Mucosa of descending colon (tissue), 3 donors: ENCODE data around the gene P2RY14. TPM values are rescaled to one million over a fixed set of nuclear protein-coding genes. Genes with fewer than 3 reads are reported as not detected.

Source experiments
- ATAC-seq: fragments of 200-7000 bp; cut with Tn5 transposase; one replicate; pipeline ENCODE4 v1.9.1; 2020; ENCODE audit warnings: mild to moderate bottlenecking, moderate library complexity
- DNase-seq, 3 donors: peaks; one replicate each; pipeline ENCODE4 v3.0.0-alpha.2; 2020
- H3K36me3 ChIP-seq: fragments of 200-600 bp; one replicate; pipeline ENCODE4 v1.8.0; 2021; ENCODE audit warnings: low read depth, mild to moderate bottlenecking
- H3K4me1 ChIP-seq: fragments of 200-600 bp; one replicate; pipeline ENCODE4 v1.8.0; 2021; ENCODE audit warnings: low read depth, mild to moderate bottlenecking
- H3K4me3 ChIP-seq: fragments of 200-600 bp; one replicate; pipeline ENCODE4 v1.8.0; 2021; ENCODE audit warnings: mild to moderate bottlenecking
- H3K9me3 ChIP-seq: fragments of 200-600 bp; one replicate; pipeline ENCODE4 v1.8.0; 2021; ENCODE audit warnings: mild to moderate bottlenecking
- intact Hi-C, 2 donors: fragments of 100-400 bp; cut with DNase I in 1 of 2; cut with micrococcal nuclease in 1 of 2; formaldehyde crosslinking; loops; one replicate each; pipeline versions ENCODE4 v1.11.0 to v1.11.1; 2022; cut with DNase I, micrococcal nuclease
- total RNA-seq, 3 donors: library from RNA; stranded (reverse); fragmentation: NEBNext Ultra II Directional in 2 of 3; extraction: Animal tissue kit (Norgen Biotek cat#: 25700) in 2 of 3; gene quantifications; one replicate each; pipeline versions ENCODE4 v1.2.1 to v1.2.4, GENCODE V29; 2021 to 2023
- TF ChIP-seq, protein P1 (sequence below): fragments of 200-600 bp; IDR thresholded peaks from one replicate; pipeline ENCODE4 v1.8.0; 2022; ENCODE audit warnings: antibody characterized with exemption, mild to moderate bottlenecking
- donor health status: DM: no; HTN: no; CAD: no; lungs with moderate emphysema.
- donor health status: DM: no; HTN: no; CAD: no.
- donor health status: DM: no; HTN: yes; CAD: no.

Gene P2RY14
- total RNA-seq, 3 donors from 2014 or later = 3.9 to 18.2 (median 4.4) TPM

DNA sequence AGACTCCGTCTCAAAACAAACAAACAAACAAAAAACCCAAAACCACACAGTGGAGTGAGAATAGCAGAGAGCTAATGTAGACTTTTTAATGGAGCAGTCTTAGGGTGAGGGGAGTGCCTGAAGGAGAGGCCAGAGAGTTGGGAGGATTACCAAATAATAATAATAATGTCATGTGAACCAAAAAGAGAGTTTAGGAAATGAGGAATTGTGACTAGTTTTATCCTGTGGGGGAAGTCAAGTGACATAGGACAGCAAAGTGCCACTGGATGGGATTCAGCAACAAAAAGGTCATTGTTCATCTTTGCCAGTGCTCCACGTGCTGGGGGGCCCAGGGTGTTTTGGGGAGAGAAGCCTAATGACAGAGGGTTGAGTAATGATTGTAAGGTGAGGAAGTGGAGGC lies 25.4 kb upstream of the P2RY14 start:
- Histone ChIP-seq H3K4me3 (no peak overlapping the region), H3K9me3 (no peaks in the 10 kb centered on the region), H3K36me3 (no peaks in the 10 kb centered on the region), H3K4me1 (no peaks in the 10 kb centered on the region)
- intact Hi-C loops = no loop called here
- TF ChIP-seq, protein P1, sequence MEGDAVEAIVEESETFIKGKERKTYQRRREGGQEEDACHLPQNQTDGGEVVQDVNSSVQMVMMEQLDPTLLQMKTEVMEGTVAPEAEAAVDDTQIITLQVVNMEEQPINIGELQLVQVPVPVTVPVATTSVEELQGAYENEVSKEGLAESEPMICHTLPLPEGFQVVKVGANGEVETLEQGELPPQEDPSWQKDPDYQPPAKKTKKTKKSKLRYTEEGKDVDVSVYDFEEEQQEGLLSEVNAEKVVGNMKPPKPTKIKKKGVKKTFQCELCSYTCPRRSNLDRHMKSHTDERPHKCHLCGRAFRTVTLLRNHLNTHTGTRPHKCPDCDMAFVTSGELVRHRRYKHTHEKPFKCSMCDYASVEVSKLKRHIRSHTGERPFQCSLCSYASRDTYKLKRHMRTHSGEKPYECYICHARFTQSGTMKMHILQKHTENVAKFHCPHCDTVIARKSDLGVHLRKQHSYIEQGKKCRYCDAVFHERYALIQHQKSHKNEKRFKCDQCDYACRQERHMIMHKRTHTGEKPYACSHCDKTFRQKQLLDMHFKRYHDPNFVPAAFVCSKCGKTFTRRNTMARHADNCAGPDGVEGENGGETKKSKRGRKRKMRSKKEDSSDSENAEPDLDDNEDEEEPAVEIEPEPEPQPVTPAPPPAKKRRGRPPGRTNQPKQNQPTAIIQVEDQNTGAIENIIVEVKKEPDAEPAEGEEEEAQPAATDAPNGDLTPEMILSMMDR = no peak
- DNase-seq (no peak), ATAC-seq (no peak)

DNA sequence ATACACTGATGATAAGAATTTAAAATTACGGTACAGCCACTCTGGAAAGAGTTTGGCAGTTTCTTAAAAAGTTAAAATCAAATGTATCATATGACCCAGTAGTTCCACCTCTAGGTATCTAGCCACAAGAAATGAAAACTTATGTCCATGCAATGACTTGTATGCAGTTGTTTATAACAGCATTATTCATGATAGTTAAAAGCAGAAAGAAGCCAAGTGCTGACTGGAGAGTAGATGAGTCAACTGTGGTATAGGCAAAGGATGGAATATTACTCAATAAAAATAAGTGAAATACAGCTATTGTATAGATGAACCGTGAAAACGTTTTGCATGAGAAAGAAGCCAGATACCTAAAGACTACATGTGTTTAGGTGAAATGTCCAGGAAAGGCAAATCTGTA lies 23.4 kb upstream of the P2RY14 start:
- intact Hi-C loops = no loop called here
- Histone ChIP-seq H3K4me3 (no peak overlapping the region), H3K36me3 (no peaks in the 10 kb centered on the region), H3K9me3 (no peaks in the 10 kb centered on the region), H3K4me1 (no peaks in the 10 kb centered on the region)
- ATAC-seq (no peak), DNase-seq (no peak)
- TF ChIP-seq, protein P1 = no peak

DNA sequence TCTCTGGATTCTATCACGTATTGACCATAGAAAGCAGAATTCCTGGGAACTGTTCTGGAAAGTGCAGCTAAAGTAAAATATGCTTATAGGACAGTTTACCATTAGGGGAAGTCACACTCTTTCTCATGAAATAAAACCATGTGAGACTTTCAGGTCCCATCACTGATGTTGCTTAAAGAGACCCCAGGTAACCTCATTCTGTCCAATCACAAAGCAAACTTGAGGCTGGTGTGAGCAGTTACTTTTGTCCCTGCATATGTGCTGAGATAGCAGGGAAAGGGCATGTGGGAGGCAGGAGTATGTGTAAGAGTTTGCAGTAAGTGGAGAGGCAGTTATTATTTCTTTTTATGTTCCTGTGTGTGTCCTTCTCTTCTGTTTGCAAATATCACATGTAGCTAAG lies 22.2 kb upstream of the P2RY14 start:
- intact Hi-C loops = no loop called here
- no peak overlapping the region for H3K4me3 ChIP-seq
- TF ChIP-seq, protein P1 = no peak
- ATAC-seq = no peak
- no peak for DNase-seq
- H3K4me1 ChIP-seq = no peaks in the 10 kb centered on the region
- no peaks in the 10 kb centered on the region for H3K36me3 ChIP-seq
- H3K9me3 ChIP-seq = no peaks in the 10 kb centered on the region

DNA sequence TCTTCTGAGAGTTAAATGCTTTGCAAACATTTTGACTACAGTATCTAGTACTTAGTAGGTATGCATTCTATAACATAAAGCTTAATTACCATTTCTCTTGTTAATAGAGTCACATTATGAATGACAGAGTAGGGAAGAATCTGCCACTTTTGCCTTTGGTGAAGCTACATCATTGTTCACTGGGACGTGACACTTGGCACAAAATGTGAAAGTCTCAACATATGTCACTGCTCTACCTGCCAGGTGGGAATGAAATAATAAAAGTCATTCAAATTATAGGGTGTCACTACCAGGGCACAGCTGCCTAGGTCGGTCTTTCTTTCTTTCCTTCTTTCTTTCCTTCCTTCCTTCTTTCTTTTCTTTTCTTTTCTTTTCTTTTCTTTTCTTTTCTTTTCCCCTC lies 20.7 kb upstream of the P2RY14 start:
- DNase-seq (no peak), ATAC-seq (no peak)
- intact Hi-C loops = no loop called here
- TF ChIP-seq, protein P1 = no peak
- Histone ChIP-seq H3K9me3 (no peaks in the 10 kb centered on the region), H3K4me3 (no peak overlapping the region), H3K36me3 (no peaks in the 10 kb centered on the region), H3K4me1 (no peaks in the 10 kb centered on the region)

DNA sequence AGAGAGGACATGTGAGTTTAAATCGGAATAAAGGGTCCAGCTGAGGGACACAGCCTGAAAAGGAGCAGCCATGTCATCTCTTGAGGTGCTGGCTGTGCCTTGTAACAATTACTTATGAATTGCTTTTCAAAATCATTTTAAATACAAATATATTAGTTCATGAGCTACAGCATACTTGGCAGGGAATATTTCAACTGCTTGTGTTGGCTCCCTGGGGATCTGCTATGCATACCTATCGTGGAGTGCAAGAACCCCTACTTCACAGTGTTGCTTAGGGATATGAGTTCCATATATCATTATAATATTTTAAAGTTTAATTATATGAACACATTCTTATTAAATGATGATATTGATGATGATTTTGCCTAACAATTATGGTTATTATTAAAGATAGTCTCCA lies 19.1 kb upstream of the P2RY14 start:
- TF ChIP-seq, protein P1 = no peak
- DNase-seq = no peak
- no peaks in the 10 kb centered on the region for H3K9me3 ChIP-seq
- ATAC-seq = no peak
- H3K36me3 ChIP-seq = no peaks in the 10 kb centered on the region
- no peaks in the 10 kb centered on the region for H3K4me1 ChIP-seq
- intact Hi-C loops = no loop called here
- no peak overlapping the region for H3K4me3 ChIP-seq

DNA sequence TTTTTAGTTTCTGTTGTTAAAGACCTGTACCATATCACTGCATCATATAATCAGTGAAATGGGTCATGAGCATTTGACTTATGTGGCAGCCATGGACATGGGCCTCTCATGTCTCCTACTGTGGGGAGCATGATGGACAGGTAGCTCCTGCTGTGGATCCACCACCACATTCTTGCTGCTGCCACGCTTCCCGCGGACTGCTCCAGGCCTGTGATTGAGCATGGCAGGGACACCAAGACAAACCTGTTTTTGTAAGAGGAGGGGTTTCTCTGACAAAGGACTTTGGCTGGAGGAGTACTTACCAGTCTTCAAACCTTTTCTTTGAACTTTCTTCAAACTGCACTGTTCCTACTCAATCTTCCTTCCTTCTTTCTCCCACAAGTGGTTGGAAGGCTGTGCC lies 17.9 kb upstream of the P2RY14 start:
- no peak for DNase-seq
- H3K4me3 ChIP-seq = no peak overlapping the region
- intact Hi-C loops = no loop called here
- no peak for ATAC-seq
- TF ChIP-seq, protein P1 = no peak
- no peaks in the 10 kb centered on the region for H3K9me3 ChIP-seq
- no peaks in the 10 kb centered on the region for H3K36me3 ChIP-seq
- H3K4me1 ChIP-seq = no peaks in the 10 kb centered on the region
